ENCODE data around the gene EBF3. TPM values are rescaled to one million over a fixed set of nuclear protein-coding genes. Genes with fewer than 3 reads are reported as not detected.

Gene EBF3
- total RNA-seq, 1 experiment from 2014 or later = 0.64 TPM

- ATAC-seq (no peak), DNase-seq (ENCODE audit: low read depth, low spot score) (no peak)
- TF ChIP-seq REST (IDR thresholded peaks at IDR 0.05; ENCODE audit: insufficient read depth in 1 of 2, low read depth in 2 of 2, low read length in 1 of 2) (no peak), CTCF (IDR thresholded peaks at IDR 0.05) (no peak), POLR2AphosphoS5 (IDR thresholded peaks at IDR 0.05; ENCODE audit: low read depth, low read length) (no peak), TCF7L2 (IDR thresholded peaks at IDR 0.05; ENCODE audit: low read depth, low read length) (no peak), SIN3A (IDR thresholded peaks at IDR 0.05; ENCODE audit: borderline replicate concordance, insufficient read depth, low read depth, low read length) (no peak)
- no TSS peak for BruUV-seq (replicated peaks)
- Histone ChIP-seq H3K9me3 (ENCODE audit: control insufficient read depth, insufficient read depth, low read depth, low read length) (no peaks in the 10 kb centered on the region), H3K27ac (ENCODE audit: low read length) (no peak overlapping the region), H3K27me3 (ENCODE audit: control insufficient read depth, insufficient read depth, low read length) (peaks cover 32% of the 10 kb centered on the region), H3K4me1 (ENCODE audit: control insufficient read depth, insufficient read depth, low read length) (peaks cover 9% of the 10 kb centered on the region), H3K4me3 (ENCODE audit: low read depth in 2 of 2, low read length in 2 of 2) (peak overlapping the region; percentile 54 to 59), H3K36me3 (ENCODE audit: control insufficient read depth, insufficient read depth, low read length) (no peaks in the 10 kb centered on the region)
- in situ Hi-C loops (cut with HindIII; ENCODE audit: low pct_unique_long_range_greater_than_20kb, low sequenced_read_pairs) = no loop called here
- ChIA-PET POLR2A (no interaction called here), CTCF (interaction anchor here (0.7 kb wide), 1 partner anchor 73 kb away, joined by 12 read pairs; no protein-coding TSS in a partner anchor)
- intact Hi-C loops (cut with micrococcal nuclease; ENCODE audit: unreplicated experiment) = loop anchor here (5.0 to 10.0 kb wide), 2 partner anchors 80 to 497 kb away; partner anchors contain the start of gene MGMT
Measured at GRCh38 chr10:129962031-129962871, 1.8 kb downstream of the EBF3 start.

- Histone ChIP-seq H3K4me1 (ENCODE audit: control insufficient read depth, insufficient read depth, low read length) (peaks cover 9% of the 10 kb centered on the region), H3K36me3 (ENCODE audit: control insufficient read depth, insufficient read depth, low read length) (no peaks in the 10 kb centered on the region), H3K9me3 (ENCODE audit: control insufficient read depth, insufficient read depth, low read depth, low read length) (no peaks in the 10 kb centered on the region), H3K27ac (ENCODE audit: low read length) (no peak overlapping the region), H3K4me3 (ENCODE audit: low read depth in 2 of 2, low read length in 2 of 2) (no peak overlapping the region), H3K27me3 (ENCODE audit: control insufficient read depth, insufficient read depth, low read length) (peaks cover 39% of the 10 kb centered on the region)
- TF ChIP-seq TCF7L2 (IDR thresholded peaks at IDR 0.05; ENCODE audit: low read depth, low read length) = no peak
- TF ChIP-seq CTCF (IDR thresholded peaks at IDR 0.05) = no peak
- no peak for TF ChIP-seq REST (IDR thresholded peaks at IDR 0.05; ENCODE audit: insufficient read depth in 1 of 2, low read depth in 2 of 2, low read length in 1 of 2)
- no peak for TF ChIP-seq SIN3A (IDR thresholded peaks at IDR 0.05; ENCODE audit: borderline replicate concordance, insufficient read depth, low read depth, low read length)
- no peak for TF ChIP-seq POLR2AphosphoS5 (IDR thresholded peaks at IDR 0.05; ENCODE audit: low read depth, low read length)
- in situ Hi-C loops (cut with HindIII; ENCODE audit: low pct_unique_long_range_greater_than_20kb, low sequenced_read_pairs) (no loop called here), intact Hi-C loops (cut with micrococcal nuclease; ENCODE audit: unreplicated experiment) (loop anchor here (5.0 to 10.0 kb wide), 2 partner anchors 79 to 496 kb away; partner anchors contain the start of gene MGMT)
- no peak for ATAC-seq
- ChIA-PET CTCF (interaction anchor here (0.7 kb wide), 1 partner anchor 72 kb away, joined by 12 read pairs; no protein-coding TSS in a partner anchor), POLR2A (no interaction called here)
- BruUV-seq (replicated peaks) = no TSS peak
- DNase-seq (ENCODE audit: low read depth, low spot score) = no peak
Measured at GRCh38 chr10:129961157-129961701, 2.8 kb downstream of the EBF3 start.
